HG03354 (cell line): ENCODE measurements around the gene PLEKHS1.
"Not testable (repeated sequence)": the region's sequence is repeated elsewhere in the genome, so short reads cannot be mapped to it uniquely, and the experiment has no call there.

Source experiments
- ATAC-seq: cut with Tn5 transposase; IDR thresholded peaks from one replicate; pipeline ENCODE4 v1.9.1; 2021; ENCODE audit warnings: mild to moderate bottlenecking; ENCODE audit not compliant: unreplicated experiment, poor library complexity, severe bottlenecking

The PLEKHS1 gene

DNA sequence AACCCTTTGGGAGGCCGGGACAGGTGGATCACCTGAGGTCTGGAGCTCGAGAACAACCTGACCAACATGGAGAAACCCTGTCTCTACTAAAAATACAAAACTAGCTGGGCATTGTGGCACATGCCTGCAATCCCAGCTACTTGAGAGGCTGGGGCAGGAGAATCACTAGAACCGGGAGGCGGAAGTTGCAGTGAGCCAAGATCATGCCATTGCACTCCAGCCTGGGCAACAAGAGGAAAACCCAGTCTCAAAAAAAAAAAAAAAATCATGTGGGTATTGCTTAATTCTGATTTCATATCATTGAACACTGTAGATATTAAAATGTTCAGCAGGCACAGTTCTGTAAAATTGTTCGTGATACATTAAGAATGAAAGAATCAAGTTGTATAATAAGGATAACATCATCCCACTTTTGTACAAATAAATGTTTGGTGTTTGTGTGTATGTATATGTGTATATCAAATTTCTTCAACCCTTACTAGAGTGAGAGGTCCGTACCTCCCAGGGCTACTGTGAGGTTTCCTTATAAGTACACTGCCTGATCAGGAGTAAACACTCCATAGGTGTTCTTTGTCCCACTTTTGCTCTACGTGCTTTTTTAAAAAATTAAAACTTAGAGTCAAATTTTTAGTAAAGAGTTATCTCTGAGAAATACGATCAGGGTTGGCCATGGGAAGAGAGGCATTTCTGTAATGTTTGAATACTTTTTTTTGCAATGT lies 31.7 kb downstream of the PLEKHS1 start:
- no peak for ATAC-seq

GRCh38 chr10:113788604-113789083 lies 37.2 kb downstream of the PLEKHS1 start:
- peak; percentile 83 for ATAC-seq

DNA sequence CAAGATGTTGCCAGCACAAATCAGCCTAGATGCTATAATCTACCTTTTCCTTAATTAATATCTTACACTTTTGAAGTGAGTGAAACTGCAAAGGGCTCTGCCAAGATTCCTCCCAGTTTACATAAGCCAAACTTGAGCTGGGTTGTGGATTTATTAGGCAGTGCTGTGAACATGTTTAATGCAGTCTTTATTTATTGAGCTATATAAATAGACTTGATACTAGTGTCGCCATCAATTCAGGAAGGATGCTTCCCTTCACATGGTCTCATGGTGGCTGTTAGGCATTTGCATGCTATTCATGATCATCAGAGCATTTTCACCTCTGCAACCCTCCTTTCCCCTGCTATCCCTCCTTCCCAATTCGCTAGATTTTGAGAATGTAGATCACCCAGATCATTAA lies 40.2 kb downstream of the PLEKHS1 start:
- ATAC-seq = no peak

DNA sequence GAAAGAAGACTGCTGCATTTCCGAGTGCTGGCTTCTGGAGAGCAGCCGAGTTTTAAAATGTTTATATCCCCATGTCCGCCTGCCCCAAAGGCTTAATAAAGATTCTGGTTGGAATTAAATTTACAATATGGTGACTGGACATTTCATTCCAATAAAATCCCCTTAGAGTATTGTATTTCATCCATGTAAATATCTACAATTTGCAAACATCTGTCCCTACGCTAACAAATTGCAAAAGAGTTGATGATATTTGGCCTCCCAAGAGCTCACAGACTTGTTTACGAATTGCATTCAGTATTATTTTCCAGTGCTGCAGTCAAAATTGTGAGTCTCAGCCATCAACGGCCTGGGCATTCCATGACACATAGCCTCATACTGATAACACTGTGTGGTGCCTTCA lies 50.1 kb downstream of the PLEKHS1 start:
- no peak for ATAC-seq

GRCh38 chr10:113802997-113803396 lies 51.5 kb downstream of the PLEKHS1 start:
- no peak for ATAC-seq

DNA sequence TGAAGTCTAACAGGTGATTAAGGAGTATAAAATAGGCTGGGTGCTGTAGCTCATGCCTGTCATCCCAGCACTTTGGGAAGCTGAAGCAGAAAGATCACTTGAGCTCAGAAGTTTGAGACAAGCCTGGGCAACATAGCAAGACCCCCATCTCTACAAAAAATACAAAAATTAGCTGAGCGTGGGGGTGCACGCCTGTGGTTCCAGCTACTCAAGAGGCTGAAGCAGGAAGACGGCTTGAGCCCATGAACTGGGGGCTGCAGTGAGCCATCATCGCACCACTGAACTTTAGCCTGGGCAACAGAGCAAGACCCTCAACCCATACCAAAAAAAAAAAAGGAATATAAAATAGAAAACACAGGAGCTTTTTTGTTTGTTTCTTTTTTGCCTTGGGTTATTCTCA lies 55.0 kb downstream of the PLEKHS1 start:
- ATAC-seq = no peak

GRCh38 chr10:113808168-113808567 lies 56.7 kb downstream of the PLEKHS1 start:
- ATAC-seq = no peak

DNA sequence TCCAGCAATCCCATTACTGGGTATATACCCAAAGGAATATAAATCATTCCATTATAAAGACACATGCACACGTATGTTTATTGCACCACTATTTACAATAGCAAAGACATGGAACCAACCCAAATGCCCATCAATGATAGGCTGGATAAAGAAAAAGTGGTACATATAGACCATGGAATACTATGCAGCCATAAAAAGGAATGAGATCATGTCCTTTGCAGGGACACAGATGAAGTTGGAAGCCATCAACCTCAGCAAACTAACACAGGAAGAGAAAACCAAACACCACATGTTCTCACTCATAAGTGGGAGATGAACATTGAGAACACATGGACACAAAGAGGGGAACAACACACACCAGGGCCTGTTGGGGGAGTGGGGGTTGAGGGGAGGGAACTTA lies 63.2 kb downstream of the PLEKHS1 start:
- ATAC-seq = not testable (repeated sequence)

DNA sequence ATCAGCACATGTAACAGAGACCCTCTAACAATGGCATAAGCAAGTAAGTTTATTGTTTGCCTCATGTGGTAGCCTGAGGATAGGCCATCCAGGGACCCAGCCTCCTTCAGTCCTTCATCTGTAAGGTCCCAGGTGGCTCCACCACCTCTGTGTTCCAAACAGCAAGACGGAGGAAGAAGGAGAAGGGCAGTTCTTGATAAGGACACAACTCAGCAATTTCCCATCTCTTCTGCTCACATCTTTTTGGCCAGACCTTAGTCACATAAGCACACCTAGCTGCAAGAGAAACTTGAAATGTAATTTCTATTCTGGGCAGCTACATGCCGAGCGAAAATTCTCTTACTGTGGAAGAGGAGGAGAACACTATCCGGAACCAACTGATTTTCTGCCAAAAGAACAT lies 68.5 kb downstream of the PLEKHS1 start:
- no peak for ATAC-seq

DNA sequence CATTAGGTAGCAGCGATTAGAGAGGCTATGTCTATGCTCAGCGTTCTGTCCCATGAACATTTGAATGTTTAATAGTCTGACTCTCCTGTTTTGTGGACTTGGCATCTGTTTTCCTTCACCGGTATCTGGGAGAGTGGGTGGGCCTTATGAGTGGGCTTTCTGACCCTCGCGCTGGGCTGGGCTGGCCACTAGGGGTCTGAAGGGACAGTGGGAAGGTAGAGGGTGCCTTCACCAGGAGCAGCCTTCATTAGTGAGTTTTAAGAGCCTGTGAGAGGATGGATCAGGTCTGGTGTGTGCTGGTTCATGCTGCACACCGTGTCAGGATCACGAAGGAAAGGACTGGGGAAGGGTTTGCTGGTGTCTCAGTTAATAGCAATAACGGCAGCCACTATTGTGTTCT lies 69.0 kb downstream of the PLEKHS1 start:
- no peak for ATAC-seq

DNA sequence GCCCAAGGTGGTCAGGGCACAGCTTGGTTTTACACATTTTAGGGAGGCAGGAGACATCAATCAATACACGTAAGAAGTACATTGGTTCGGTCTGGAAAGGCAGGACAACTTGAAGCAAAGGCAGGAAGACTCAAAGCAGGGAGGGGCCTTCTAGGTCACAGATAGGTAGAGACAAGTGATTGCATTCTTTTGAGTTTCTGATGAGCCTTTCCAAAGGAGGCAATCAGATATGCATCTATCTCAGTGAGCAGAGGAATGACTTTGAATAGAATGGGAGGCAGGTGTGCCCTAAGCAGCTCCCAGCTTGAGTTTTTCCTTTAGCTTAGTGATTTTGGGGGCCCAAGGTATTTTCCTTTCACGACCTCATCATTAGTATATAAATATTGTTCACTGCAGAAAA lies 69.8 kb downstream of the PLEKHS1 start:
- not testable (repeated sequence) for ATAC-seq

DNA sequence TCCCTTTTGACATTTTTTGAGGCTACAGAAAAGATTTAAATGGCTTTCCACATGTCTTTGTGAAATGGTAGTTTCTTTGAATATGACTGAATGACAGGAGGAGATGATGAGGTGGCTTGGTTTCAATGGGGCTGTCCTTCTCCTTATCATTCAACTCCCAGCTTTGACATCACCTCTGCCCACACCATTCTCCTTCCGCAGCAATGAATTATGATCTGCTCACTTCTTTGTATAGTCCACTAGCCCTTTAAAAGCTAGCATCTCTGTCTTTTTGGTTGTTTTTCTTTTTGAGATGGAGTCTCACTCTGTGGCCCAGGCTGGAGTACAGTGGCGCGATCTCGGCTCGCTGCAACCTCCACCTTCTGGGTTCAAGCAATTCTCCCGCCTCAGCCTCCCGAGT lies 70.7 kb downstream of the PLEKHS1 start:
- ATAC-seq = no peak

GRCh38 chr10:113823389-113823788 lies 71.9 kb downstream of the PLEKHS1 start:
- no peak for ATAC-seq

GRCh38 chr10:113825791-113826190 lies 74.3 kb downstream of the PLEKHS1 start:
- no peak for ATAC-seq

- ATAC-seq = not testable (repeated sequence)
These were observed 77.1 kb downstream of the PLEKHS1 start for GRCh38 chr10:113828567-113828966.
